Measurements from ENCODE around the gene ABLIM1.

DNA sequence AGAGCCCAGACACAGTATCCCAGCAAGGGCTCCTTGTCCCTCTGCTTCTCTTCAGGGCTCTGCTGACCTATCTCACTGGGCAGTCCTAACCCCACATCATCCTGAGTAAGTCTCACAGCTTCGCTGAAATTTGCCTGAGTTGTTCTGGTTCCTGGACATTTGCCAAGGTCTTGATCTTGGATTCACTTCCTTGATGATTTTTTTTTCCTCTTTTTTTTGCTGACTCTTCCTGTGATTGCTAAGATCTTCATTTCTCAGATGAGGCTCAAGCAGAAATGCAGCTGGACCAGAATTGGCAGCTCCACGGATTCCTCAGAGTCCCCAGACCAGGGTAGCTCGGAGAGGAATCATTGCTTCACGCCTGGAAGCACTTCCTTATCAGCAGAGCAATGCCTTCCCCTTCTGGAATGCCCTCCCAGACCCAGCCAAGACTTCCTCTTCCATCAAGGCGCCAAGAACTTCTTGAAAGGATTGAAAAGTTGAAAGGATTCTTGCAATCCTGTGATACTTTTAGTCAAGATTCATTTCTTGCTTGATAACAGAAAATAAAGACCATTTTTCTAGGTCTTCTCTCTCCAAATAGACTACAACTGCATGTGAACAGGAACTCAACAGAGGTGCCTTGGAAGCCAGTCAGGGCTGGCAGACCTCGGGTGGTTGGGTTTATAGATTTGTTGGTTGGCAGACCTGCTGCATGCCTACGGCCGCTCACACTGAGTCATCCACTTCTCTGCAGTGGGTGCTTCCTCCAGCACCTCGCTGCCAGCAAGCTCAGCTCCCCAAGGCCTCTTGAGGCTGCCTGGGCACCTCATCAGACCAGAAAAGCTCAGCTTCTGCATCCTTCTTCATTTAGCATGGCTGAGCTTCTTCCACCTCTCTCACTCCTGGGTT lies 244.9 kb downstream of the ABLIM1 start:
- TF ChIP-seq CTCF (IDR thresholded peaks at IDR 0.05) (no peak), POLR2A (IDR thresholded peaks at IDR 0.05) (no peak), EP300 (IDR thresholded peaks at IDR 0.05) (no peak)
